NCI-H1436 (cell line): ENCODE data around the gene HOXB3.
"Not testable (repeated sequence)": the region's sequence is repeated elsewhere in the genome, so short reads cannot be mapped to it uniquely, and the experiment has no call there.

Source experiments
- DNase-seq: peaks from one replicate; lab custom pipeline; 2025; lab: John Stamatoyannopoulos, UW

The HOXB3 gene

DNA sequence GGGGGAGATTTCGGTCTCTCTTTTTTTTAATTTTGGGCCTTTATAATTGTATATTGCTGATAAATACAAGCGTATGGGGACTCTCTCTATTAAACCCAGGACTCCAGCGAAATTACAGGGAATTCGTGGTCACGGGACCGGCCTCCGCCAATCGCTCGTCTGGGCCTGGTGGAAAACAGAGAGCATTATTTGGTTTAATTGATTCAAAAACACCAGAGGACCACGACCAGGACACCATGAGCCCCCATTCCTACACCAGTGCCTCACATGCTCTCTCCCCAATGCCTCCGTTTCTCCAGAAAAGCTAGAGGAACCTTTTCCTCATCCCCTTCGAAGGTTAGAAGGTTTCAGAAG, 45.0 kb downstream of the HOXB3 start, which contains the start of gene HOXB2:
Gene HOXB2, minus strand, starts transcription at position 88 of the 354 bp plus-strand sequence. CDS start 198 bp downstream, outside the sequence.
- DNase-seq, result peak; percentile 64

- DNase-seq, result peak; percentile 37
Measured at GRCh38 chr17:48544349-48545021, 45.6 kb downstream of the HOXB3 start.

- no peak for DNase-seq
Measured at GRCh38 chr17:48543854-48544348, 46.1 kb downstream of the HOXB3 start.

- no peak for DNase-seq
Measured at GRCh38 chr17:48543107-48543853, 46.8 kb downstream of the HOXB3 start.

- no peak for DNase-seq
Measured at GRCh38 chr17:48542698-48543106, 47.3 kb downstream of the HOXB3 start.

DNA sequence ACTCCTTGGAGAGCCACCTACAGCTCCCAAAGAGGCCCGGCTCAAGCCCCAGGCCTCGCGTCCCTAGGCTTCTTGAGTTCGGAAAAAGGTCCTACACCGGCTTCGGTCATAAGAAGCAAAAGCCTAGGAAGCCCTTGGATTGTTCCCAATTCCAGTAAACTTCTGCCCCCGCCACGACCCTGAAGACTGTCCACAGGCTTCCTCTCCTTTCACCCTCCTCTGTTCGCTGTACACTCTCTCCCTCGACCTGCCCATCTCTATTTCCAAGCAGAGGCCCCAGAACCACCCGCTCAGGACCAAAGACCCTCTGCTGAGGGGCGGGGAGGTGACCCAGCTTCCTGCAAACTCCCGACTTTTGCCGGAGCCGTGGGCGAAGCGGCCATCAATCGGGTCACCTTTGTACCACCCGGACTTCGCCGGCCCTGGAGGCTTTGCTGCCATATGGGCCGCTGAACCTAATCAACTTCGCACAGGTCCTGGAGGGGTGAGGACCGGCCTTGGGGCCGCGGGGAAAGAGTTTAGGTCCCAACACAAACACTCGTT, 47.9 kb downstream of the HOXB3 start:
- DNase-seq, result no peak

DNA sequence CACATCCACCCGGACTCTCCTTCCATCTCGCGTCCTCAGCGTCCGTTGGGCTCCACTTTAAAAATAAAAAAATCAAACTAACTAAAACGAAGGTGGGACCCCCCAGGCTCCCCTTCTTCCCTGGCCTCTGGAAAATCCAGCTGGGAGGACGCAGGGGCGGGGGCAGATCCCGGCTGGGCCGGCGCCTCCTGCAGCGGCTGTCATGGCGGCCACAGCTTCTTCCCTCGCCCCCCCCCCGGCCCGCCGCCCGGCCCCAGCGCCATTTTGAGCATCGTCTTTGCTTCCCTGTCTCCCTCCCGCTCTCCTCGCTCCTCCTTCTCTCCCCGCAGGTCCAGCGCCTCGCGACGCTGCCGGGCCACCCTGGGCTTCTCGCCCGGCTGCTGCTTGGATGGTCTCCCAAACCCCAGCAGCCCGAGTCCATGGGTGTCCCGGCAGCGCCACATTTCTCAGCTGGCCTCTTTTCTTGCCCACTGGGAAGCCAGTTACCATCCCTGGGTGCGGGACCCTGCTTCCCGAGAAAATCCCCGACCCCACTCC, 48.4 kb downstream of the HOXB3 start:
- peak; percentile 48 for DNase-seq

DNA sequence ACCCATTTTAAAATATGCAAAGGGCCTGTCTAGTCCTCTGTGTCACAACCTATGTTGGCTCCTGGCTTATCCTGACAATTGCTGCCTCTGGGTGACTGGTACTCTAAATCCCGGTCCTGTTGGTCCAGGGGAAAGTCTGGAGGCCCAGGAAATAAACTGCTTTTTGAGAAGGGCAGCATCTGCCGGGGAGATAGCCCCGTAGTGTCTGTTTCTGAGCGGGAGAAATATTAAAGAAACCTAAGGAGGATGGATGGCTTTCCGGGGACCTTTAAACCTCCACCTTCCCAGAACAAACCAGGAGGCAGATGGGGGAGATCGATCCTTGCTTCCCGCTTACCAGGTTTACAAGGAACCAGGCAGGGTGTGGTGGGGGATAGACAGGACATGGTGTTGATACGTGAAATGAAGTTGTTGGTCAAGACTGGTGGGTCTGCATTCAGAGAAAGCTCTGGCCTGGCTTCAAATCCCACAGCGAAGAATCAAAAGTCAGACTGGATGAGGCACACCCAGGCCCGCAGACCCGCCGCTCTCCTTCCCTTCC, 48.9 kb downstream of the HOXB3 start:
- no peak for DNase-seq

GRCh38 chr17:48540213-48540612, 49.8 kb downstream of the HOXB3 start:
- DNase-seq, result no peak

DNA sequence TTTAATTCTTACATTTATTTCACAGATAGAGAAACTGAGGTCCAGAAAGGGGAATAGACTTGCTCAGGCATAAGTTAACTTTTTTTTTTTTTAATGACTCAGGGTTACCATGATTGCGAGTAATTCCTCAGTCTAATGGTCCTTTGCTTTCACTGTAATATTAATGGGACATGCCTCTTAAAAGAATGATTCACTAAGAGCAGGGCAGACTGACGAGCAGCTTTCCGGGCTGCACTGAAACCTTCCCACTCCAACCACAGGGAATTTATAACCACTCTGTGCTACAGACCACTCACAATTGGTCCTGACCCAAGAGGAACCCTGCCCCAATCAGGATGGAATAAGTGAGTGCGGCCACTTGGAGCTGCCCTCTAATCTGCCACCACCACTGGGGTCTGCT, 50.9 kb downstream of the HOXB3 start:
- no peak for DNase-seq

GRCh38 chr17:48537316-48537715, 52.7 kb downstream of the HOXB3 start:
- no peak for DNase-seq

- DNase-seq, result not testable (repeated sequence)
Measured at GRCh38 chr17:48535793-48536559, 54.1 kb downstream of the HOXB3 start.

GRCh38 chr17:48532261-48532660, 57.8 kb downstream of the HOXB3 start:
- DNase-seq, result no peak

- DNase-seq, result no peak
Measured at GRCh38 chr17:48530887-48531272, 59.2 kb downstream of the HOXB3 start, which contains the start of gene HOXB1. Gene HOXB1, minus strand, starts transcription at chr17:48531011. Its CDS starts 107 bp downstream, at chr17:48530904.

GRCh38 chr17:48530208-48530886, 59.7 kb downstream of the HOXB3 start:
- no peak for DNase-seq

DNA sequence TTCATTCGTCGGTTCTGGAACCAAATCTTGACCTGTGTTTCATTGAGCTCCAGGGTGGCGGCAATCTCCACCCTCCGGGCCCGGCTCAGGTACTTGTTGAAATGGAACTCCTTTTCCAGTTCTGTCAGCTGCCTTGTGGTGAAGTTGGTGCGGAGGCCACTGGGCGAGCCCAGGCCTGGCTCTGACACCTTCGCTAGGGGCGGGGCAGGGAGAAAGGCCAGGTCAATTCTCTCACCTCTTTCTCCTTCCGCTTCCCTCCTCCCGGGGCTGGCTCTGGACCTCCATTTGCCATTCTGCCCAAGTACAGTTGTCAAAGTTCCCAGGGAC, 60.4 kb downstream of the HOXB3 start:
- no peak for DNase-seq

- no peak for DNase-seq
Measured at GRCh38 chr17:48528936-48529682, 60.9 kb downstream of the HOXB3 start.

- DNase-seq, result no peak
Measured at GRCh38 chr17:48528153-48528935, 61.7 kb downstream of the HOXB3 start.

DNA sequence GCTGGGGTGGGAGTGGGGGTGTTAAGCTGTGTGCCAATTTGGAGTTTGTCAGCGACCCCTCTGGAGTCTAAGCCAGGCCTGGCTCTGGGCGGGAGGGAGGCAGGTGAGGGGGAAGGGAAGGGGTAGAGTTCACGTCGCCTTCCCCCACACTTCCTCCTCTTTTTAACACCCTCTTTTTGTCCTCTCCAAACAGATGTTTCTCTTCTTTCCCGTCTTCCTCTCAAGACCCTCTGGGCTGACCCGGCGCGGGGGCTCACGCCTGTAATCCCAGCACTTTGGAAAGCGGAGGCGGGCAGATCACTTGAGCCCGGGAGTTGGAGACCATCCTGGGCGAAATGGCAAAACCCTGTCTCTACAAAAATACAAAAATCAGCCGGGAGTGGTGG, 62.5 kb downstream of the HOXB3 start:
- no peak for DNase-seq
